GM21423 (cell line): ENCODE results near the gene FAM107B.

ENCODE experiments used
- ATAC-seq: cut with Tn5 transposase; IDR thresholded peaks from one replicate; pipeline ENCODE4 v1.9.1; 2021; ENCODE audit warnings: mild to moderate bottlenecking, moderate library complexity; ENCODE audit not compliant: unreplicated experiment

The FAM107B gene

GRCh38 chr10:14519785-14520184, 254.9 kb downstream of the FAM107B start:
- ATAC-seq, result no peak

GRCh38 chr10:14518149-14518548, 256.5 kb downstream of the FAM107B start:
- ATAC-seq, result no peak

GRCh38 chr10:14513123-14513522, 261.6 kb downstream of the FAM107B start:
- ATAC-seq, result no peak

GRCh38 chr10:14510346-14510745, 264.4 kb downstream of the FAM107B start:
- ATAC-seq, result no peak

- ATAC-seq, result no peak
Measured at GRCh38 chr10:14508725-14509124, 266.0 kb downstream of the FAM107B start.

- ATAC-seq, result no peak
Measured at GRCh38 chr10:14507781-14508180, 266.9 kb downstream of the FAM107B start.

GRCh38 chr10:14507176-14507575, 267.5 kb downstream of the FAM107B start:
- peak; percentile 67 for ATAC-seq

GRCh38 chr10:14502431-14502830, 272.3 kb downstream of the FAM107B start:
- ATAC-seq, result no peak

GRCh38 chr10:14500172-14500765, 274.4 kb downstream of the FAM107B start:
- ATAC-seq, result no peak

- ATAC-seq, result no peak
Measured at GRCh38 chr10:14499601-14499904, 275.1 kb downstream of the FAM107B start.

GRCh38 chr10:14498326-14498725, 276.4 kb downstream of the FAM107B start:
- no peak for ATAC-seq

- no peak for ATAC-seq
Measured at GRCh38 chr10:14491811-14492210, 282.9 kb downstream of the FAM107B start.

- ATAC-seq, result no peak
Measured at GRCh38 chr10:14489522-14490177, 285.0 kb downstream of the FAM107B start.

GRCh38 chr10:14487488-14487883, 287.2 kb downstream of the FAM107B start:
- no peak for ATAC-seq

GRCh38 chr10:14486777-14487487, 287.8 kb downstream of the FAM107B start:
- ATAC-seq, result no peak

GRCh38 chr10:14485986-14486385, 288.7 kb downstream of the FAM107B start:
- ATAC-seq, result no peak

GRCh38 chr10:14483417-14483816, 291.3 kb downstream of the FAM107B start:
- ATAC-seq, result no peak

GRCh38 chr10:14481752-14482151, 292.9 kb downstream of the FAM107B start:
- ATAC-seq, result no peak

- no peak for ATAC-seq
Measured at GRCh38 chr10:14481014-14481413, 293.7 kb downstream of the FAM107B start.

- no peak for ATAC-seq
Measured at GRCh38 chr10:14478604-14479003, 296.1 kb downstream of the FAM107B start.

GRCh38 chr10:14478201-14478600, 296.5 kb downstream of the FAM107B start:
- ATAC-seq, result no peak

GRCh38 chr10:14477408-14477710, 297.3 kb downstream of the FAM107B start:
- ATAC-seq, result no peak
